ENCODE data around the gene TNFRSF6B. TPM values are rescaled to one million over a fixed set of nuclear protein-coding genes. Genes with fewer than 3 reads are reported as not detected.
A peak's percentile ranks its signal among the peaks of the same experiment; 100 is the strongest.

Gene TNFRSF6B
- total RNA-seq, 1 donor from 2014 or later, result 3.2 TPM

- DNase-seq (ENCODE audit: low spot score), result no peak
Observed at GRCh38 chr20:63686094-63686491, 10.4 kb upstream of the TNFRSF6B start.

DNA sequence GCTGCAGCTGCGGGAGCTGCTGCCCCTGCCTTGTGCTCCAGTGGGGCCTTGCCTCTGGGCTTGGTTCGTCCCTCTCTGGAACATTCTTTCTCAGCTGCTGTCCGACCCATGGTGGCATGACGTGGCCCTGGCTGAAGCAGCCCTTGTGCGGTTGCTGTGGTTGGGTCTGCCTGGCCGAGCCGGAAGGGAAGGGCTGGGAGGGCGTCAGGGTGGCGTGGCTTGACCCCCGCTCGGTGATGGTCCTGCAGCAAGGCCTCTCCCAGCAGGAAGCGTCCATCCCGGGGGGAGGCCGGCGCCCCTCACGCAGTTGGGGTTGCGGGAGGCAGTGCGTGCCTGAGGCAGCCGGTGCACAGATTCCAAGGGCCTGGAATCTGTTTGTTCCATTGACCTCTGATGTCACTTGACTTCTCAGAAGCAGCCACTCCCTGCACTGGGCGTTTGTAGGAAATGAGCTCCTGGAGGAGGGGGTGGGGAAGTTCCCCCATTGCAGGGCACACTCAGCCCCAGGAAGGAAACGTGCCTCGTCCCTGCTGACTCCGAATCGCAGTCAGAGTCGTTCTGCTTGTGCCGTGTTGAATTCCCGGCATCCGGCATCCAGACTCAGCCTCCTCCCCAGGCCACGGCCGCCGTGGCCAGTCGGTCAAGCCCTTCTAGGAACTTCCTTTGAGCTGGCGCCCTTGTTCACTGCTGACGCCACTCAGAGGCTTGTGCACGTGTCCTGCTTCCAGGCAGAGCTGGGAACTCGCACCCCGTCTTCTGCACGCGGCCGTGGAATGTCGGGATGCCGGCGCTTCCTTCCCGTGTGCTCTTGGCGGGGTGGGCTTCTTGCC, 9.7 kb upstream of the TNFRSF6B start:
- peak; percentile 73 for DNase-seq (ENCODE audit: low spot score)

DNA sequence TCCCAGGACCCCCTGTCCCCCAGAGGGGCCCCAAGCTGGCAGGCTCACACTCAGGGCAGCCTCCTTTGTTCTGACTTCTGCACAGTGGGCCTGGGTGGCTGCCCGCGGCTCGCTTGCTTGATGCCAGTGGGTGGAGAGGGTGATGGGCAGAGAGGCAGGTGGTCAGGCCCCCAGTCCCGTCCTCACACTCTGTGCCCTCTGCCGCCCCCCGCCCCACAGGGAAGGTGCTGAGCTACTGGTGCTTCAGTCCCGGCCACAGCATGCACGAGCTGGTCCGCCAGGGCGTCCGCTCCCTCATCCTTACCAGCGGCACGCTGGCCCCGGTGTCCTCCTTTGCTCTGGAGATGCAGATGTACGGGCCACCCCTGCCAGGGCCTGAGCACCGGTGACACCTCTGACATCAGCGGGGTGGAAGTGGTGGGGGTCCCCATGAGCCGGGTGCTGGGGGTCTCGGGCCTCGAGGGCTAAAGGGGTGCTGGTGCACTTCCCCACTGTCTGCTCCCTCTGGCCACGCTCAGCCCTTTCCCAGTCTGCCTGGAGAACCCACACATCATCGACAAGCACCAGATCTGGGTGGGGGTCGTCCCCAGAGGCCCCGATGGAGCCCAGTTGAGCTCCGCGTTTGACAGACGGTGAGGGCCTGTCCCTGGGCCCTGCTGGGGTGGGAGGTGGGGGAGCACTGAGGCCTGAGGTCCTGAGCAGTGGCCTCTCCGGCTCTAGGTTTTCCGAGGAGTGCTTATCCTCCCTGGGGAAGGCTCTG, 8.9 kb upstream of the TNFRSF6B start:
- no peak for DNase-seq (ENCODE audit: low spot score)

DNA sequence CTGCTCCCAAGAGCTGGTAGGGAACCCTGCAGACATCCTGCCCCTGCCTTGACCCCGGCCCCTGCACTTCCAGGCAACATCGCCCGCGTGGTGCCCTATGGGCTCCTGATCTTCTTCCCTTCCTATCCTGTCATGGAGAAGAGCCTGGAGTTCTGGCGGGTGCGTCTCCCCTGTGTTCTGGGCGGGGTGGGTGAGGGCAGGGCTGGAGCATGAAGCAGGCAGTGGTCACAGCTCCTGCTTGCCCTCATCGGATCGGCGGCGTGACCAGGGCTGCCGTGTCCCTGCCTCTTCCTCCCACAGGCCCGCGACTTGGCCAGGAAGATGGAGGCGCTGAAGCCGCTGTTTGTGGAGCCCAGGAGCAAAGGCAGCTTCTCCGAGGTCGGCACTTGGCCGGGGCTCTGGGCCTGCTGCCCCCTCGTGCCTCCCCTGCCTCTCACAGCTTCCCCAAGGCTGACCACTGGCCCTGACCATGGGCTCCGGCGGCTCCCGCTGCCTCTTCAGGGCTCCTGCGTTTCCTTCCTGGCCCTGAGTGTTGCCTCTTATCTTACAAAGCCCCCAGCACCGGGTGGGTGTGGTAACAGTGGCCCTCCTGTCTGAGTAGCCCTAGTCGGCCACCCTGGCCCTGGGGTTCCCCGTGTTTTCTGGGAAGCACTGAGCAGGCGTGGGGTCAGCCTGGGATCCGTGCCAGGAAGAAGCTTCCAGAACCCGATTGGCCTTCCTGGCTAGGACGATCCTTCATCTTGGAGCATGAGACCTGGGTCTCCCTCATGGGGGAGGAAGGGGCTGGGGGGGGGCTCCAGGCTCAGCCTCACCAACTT, 8.0 kb upstream of the TNFRSF6B start:
- DNase-seq (ENCODE audit: low spot score), result no peak

DNA sequence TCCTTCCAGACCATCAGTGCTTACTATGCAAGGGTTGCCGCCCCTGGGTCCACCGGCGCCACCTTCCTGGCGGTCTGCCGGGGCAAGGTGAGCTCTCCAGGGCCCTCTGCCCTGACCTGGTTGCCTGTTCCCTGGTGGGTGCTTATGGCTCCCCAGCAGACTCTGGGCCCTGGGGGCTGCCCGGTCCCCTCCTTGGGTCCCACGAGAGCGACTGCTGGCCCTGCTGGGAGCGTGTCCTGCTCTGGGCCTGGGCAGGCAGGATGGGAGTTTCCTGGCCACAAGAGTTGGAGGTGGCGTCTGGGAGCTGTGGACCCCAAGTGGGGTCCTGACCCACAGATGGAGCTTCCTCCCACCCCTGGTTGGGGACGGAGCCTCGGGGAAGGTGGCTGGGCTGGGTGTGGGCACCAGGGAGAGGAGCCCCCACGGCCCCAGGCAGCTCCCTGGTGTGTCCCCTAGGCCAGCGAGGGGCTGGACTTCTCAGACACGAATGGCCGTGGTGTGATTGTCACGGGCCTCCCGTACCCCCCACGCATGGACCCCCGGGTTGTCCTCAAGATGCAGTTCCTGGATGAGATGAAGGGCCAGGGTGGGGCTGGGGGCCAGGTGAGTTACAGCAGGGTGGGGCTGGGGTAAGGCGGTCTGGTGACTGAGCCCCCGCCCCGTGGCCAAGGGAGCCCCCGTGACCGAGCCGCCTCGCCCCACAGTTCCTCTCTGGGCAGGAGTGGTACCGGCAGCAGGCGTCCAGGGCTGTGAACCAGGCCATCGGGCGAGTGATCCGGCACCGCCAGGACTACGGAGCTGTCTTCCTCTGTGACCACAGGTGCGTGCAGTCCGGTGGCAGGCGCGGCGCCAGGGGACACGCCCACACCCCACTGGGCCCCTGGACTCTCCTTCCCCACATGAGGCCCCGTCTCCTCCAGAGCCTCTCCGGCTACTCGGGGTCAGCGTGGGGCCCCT, 7.1 kb upstream of the TNFRSF6B start:
- DNase-seq (ENCODE audit: low spot score), result no peak

- DNase-seq (ENCODE audit: low spot score), result no peak
Observed at GRCh38 chr20:63690003-63690897, 6.2 kb upstream of the TNFRSF6B start.

- no peak for DNase-seq (ENCODE audit: low spot score)
Observed at GRCh38 chr20:63690898-63691710, 5.3 kb upstream of the TNFRSF6B start.

GRCh38 chr20:63691711-63692435, 4.6 kb upstream of the TNFRSF6B start:
- DNase-seq (ENCODE audit: low spot score), result no peak

DNA sequence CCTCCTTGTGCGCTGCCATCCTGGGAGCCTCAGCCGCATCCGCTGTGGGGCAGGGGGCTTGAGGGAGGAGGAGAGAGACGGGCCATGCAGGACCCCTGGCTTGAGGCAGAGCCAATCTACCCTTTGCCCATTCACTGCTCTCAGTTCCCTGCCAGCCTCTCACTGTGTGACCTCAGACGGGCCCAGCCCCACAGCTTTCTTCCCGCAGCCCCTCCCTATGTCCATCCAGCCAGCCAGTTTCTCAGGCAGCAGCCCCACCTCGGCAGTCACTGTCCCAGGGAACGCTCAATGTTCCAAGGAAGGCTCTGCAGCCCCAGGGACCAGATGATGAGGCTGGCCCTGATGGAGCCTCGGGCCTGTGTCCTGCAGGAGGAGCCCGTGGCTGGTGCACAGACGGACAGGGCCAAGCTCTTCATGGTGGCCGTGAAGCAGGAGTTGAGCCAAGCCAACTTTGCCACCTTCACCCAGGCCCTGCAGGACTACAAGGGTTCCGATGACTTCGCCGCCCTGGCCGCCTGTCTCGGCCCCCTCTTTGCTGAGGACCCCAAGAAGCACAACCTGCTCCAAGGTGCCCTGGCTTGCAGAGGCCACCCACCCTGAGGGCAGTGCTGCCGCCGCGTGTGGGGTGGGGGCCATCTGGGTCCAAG, 3.9 kb upstream of the TNFRSF6B start:
- no peak for DNase-seq (ENCODE audit: low spot score)

DNA sequence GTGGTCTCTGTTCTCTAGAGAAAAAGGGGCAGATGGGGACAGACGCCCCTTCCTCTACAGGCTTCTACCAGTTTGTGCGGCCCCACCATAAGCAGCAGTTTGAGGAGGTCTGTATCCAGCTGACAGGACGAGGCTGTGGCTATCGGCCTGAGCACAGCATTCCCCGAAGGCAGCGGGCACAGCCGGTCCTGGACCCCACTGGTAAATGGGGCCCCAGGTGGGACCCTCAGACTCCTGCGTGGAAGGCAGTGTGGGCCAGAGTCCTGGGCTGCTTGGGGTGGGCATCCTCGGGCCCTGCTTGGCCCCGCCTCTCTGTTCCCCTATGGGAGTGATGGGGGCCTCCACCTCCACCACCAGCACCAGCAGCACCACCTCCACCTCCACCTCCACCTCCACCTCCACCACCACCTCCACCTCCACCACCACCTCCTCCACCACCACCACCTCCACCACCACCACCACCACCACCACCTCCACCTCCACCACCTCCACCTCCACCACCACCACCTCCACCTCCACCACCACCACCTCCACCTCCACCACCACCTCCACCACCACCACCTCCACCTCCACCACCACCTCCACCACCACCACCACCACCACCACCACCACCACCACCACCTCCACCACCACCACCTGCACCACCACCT, 3.2 kb upstream of the TNFRSF6B start:
- no peak for DNase-seq (ENCODE audit: low spot score)

DNA sequence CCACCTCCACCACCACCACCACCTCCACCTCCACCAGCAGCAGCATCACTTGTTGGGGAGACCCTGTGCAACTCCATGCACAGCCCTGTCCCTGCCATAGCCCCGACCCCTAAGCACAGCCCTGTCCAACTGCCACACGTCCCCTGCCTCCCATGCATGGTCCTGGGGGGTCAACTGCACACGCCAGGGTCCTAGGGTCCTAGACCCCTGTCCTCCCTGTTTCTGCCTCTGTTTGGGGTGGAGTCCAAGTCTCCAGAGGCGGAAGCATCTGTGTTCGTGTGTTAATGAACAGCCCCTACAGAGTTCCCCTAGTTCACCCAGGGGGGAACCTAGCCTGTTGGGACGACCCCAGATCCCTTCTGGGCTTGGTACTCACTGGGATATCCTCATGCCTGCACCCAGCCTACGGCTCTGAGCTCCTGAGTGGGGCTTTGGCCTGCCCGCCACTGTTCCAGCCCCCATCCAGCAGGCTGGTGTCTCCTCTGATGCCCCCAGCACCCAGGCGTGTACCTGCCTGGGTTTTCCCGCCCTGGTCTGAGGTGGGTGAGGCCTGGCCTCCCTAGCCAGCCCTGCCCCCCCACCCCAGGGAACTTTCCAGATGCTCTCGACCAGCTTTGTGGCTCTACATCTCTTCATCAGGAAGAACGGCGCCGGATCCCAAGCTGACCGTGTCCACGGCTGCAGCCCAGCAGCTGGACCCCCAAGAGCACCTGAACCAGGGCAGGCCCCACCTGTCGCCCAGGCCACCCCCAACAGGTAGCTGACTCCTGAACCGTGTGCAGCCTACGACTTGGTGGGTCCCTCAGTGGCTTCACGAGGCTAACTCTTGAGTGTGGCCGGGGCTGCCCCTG, 2.5 kb upstream of the TNFRSF6B start:
- DNase-seq (ENCODE audit: low spot score), result no peak

DNA sequence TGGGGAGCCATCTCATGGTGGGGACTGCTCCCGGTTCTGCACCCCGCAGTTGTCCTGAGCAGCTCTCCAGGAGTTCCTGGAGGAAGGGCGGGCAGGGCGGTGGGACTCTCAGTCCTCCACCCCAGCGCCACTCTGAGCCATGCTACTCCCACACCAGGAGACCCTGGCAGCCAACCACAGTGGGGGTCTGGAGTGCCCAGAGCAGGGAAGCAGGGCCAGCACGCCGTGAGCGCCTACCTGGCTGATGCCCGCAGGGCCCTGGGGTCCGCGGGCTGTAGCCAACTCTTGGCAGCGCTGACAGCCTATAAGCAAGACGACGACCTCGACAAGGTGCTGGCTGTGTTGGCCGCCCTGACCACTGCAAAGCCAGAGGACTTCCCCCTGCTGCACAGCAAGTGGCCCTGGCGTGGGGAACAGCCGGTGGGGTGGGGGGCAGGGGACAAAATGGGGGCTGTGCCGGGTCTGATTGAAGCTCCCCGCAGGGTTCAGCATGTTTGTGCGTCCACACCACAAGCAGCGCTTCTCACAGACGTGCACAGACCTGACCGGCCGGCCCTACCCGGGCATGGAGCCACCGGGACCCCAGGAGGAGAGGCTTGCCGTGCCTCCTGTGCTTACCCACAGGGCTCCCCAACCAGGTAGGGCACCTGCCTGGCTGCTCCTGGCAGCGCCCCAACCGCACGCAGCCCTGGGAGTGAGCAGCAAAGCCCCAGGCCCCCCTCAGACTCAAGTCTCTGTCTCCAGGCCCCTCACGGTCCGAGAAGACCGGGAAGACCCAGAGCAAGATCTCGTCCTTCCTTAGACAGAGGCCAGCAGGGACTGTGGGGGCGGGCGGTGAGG, 1.6 kb upstream of the TNFRSF6B start:
- DNase-seq (ENCODE audit: low spot score), result no peak

GRCh38 chr20:63695424-63696305, 787 bp upstream of the TNFRSF6B start:
- no peak for DNase-seq (ENCODE audit: low spot score)

- no peak for DNase-seq (ENCODE audit: low spot score)
Observed at GRCh38 chr20:63696306-63696627, 185 bp upstream of the TNFRSF6B start.

All from mucosa of gallbladder (tissue), 1 donor.